Fibroblast of peridontal ligament (primary cell): ENCODE measurements around the gene DOK7.

Experiments used
- DNase-seq: peaks from one replicate; pipeline ENCODE4 v3.0.0-alpha.2; 2010; ENCODE audit errors: extremely low read depth

DOK7 gene

DNA sequence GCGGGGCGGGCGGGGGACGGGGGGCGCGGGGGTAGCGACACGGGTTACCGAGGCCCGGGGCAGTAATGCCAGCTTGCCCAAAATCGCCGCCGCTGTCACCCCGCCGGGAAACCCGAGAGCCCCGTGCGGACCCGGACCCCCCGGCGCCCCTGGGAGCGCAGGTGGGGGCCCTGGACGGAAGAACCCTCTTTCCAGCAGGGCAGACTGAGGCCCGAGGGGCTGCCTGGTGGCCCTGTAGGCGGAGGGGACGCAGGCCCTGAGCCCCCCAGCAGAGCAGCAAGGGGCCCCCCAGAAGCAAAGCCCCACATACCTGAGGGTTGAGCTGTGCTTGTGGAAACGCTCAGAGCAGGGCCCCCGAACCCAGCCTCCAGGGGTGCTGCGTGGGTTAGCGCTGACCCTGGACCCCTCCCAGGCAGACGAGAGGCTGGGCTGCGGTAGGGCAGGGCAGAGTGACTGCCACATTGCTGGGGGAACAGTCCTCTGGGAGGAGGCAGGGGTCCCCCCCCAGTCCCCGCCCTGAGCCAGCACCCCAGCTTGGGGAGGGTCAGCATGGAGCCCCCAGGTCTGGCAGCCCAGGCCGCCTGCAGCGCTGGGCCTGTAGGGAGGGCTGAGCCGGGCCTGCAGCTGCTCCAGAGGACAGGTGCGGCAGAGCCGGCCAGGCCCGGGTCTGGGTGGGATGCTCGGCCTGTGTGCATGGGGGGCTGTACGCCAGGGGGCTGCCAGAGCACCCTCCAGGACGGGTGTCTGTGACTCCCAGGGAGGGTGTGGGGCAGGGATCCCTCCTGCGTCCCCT lies 646 bp downstream of the DOK7 start:
- DNase-seq, result no peak

DNA sequence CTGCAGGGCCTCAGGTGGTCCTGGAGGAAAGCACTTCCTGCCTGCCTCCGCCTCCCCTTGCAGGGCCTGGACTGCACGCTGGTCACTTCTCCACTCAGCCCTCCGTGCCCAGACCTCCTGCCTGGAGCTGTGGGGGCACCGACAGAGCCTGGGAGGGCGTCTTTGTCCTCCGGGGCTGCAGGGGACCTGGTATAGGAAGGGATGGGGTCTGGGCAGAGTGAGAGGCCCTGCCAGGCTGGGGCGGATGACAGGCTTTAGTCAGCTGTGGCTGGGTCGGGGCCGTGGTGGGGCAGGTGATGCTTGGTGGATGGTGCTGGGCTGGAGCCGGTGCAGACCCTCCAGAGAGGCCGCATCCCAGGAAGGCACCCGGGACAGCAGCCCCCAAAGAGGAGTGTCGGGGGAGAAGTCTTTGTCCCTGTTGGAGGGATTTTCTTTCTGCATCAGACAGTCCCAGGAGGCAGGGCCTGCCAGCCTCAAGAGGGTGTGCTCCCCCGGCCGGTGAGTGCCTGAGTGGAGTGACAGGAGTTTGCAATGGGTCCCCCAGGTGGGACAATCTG lies 1.3 kb downstream of the DOK7 start:
- no peak for DNase-seq

DNA sequence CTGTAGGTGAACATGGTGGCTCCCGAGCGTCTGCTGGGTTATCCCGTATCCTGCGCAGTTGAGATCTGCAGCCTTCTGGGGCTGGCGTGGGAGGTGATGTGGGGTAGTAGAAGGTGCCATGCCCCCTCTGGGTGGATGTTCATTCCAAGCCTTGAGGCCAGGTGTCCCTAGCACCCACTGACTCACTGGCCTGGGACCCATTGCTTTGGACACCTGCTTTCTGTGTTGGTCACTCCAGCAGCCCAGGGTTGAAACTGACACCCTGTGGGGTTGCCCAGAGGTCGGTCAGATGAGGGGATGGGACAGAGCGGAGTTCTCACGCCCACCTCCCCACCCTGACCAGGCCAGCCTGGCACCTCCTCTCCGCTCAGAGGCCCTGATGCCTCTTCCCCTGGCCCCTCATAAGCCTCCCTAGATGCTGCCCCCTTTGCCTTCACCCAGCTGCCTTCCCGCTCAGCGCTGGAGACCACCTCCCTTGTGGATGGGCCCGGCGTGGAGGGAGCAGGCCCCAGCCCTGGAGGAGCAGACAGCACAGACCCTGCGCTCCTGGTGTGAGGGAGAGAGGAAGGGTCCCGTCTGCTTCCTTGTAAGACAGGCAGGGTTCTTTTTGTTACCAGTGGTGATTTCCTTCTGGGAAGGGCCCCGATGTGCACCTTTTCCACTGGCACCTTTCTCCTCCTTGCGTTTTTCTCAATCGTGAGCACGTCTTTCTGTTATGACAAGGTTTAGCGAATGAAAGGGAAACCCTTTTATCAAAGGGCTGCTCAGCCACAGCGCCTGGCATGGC lies 2.0 kb downstream of the DOK7 start:
- no peak for DNase-seq

DNA sequence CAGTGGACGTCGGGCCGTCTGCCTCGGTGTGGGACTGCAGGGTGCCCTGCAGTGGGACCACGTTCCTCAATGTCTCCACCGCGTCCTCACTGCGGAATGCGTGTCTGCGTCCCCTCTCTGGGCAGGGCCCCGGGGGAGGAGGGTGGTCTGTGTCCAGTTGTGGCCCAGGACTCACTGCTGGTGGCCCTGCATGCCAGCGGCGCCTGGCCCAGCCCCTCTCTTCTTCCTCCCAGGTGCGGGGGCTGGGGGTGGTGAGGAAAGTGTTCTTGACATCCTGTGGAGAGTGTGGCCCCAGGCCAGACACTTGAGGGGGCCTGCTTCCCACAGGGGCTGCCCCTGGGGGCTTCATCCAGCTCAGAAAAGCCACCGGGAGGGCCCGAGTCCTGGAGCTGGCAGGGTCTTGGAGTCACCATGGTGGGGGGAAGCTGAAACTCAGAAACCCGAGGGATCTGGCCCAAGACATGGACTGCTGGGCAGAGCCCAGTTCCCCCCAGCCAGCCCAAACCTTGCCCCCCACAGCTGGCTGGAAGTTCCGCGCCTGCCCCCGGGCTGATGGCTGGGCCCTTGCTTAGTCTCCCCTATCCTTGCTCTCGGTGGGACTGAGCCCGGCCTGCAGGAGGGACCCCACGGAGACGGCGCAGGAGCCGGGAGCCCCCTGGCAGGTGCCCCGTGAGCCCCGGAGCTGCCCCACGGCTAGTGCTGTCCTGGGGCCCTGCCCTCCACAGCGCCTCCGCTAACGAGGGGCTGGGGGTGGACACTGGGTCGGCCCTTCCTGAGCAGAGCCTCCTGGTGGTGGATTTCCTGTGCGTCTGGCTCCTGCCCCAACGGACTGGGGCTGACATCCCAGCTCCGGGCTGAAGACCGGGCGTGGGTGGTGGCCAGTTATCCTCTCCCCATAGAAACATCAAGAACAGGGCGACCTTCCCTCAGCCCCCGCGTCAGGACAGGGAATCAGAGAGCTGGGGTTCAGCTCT lies 2.9 kb downstream of the DOK7 start:
- no peak for DNase-seq

DNA sequence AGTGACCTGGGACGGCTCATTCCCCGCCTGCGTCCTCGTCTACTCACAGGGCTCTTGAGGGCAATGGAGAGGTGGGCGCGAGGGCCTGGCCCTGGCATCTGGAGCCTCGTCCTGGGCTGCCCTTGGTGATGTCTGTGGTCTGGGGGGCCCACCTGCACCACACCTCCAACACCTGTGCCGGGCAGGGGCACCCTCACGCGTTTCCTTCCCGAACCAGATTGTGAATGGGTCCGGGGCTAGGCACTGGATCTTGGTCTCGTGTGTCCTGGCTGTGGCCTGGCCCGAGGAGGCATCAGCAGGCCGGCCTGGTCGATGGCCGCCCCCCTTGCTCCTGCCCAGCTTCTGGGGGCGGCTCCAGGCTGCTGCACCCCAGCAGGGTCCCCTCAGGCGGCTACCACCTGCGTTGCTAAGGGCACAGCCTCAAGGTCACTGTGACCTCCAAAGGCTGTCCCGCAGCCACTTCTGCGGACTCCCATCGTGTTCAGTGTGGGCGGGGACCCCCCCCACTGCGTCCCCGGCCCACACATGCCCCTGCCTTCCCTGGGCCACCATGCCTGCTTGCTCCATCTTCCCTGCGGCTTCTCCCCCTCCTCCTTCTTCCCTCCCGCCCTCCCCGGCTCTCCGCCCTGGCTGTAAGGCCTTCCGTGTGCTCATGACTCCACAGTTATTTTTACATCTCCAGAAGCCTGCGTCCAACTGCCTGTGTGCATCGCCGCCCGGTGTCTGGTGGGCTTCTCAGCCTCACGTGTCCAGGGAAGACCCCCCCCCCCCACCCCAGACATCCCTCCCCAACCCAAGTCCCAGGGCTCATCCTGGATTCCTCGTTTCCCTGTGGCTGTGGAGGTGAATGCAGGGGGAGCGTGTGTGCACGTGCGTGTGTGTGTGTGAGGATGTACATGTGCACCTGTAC lies 3.8 kb downstream of the DOK7 start:
- DNase-seq, result no peak

DNA sequence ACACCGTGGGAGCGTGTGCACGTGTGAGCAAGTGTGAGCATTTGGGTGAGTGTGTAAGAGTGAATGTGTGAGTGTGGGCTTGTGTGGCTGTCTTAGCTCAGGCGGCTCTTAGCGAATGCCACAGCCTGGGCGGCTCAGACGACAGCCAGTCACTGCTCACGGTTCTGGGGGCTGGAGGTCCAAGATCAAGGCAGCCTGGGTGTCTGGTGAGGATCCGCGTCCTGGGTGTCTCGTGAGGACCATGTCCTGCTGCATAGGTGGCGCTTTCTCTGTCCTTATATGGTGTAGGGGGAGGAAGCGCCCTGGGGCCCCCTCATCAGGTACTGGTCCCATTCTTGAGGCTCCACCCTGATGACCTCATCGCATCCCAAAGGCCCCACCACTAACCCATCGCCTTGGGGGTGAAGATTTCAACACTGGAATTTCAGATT lies 4.5 kb downstream of the DOK7 start:
- no peak for DNase-seq

DNA sequence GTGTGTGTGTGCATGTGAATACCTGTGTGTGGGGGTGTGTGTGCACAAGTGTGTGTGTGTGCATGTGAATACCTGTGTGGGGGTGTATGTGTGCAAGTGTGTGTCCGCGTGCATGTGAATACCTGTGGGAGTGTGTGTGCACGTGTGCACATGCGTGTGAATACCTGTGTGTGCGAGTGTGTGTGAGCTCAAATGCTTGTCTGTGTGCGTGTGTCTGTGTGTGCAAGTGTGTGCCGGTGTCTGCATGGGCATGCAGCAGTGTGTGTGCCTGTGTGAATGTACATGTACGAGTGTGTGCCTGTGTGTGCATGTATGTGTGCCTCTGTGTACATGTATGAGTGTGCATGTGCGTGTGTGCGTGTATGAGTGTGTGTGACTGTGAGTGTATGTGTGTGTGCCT lies 5.0 kb downstream of the DOK7 start:
- DNase-seq, result no peak

DNA sequence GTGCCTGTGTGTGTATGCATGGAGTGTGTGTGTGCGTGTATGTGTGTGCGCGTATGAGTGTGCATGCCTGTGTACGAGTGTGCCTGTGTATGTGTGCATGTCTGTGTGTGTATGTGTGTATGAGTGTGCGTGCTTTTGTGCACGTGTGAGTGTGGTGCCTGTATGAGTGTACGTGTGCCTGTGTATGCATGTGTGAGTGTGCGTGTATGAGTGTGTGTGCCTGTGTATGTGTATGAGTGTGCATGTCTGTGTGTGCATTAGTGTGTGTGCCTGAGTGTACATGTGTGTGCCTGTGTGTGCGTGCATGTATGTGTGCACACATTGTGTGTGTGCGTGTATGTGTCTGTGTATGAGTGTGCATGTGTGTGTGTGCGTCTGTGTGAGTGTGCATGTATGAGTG lies 5.7 kb downstream of the DOK7 start:
- DNase-seq, result no peak

DNA sequence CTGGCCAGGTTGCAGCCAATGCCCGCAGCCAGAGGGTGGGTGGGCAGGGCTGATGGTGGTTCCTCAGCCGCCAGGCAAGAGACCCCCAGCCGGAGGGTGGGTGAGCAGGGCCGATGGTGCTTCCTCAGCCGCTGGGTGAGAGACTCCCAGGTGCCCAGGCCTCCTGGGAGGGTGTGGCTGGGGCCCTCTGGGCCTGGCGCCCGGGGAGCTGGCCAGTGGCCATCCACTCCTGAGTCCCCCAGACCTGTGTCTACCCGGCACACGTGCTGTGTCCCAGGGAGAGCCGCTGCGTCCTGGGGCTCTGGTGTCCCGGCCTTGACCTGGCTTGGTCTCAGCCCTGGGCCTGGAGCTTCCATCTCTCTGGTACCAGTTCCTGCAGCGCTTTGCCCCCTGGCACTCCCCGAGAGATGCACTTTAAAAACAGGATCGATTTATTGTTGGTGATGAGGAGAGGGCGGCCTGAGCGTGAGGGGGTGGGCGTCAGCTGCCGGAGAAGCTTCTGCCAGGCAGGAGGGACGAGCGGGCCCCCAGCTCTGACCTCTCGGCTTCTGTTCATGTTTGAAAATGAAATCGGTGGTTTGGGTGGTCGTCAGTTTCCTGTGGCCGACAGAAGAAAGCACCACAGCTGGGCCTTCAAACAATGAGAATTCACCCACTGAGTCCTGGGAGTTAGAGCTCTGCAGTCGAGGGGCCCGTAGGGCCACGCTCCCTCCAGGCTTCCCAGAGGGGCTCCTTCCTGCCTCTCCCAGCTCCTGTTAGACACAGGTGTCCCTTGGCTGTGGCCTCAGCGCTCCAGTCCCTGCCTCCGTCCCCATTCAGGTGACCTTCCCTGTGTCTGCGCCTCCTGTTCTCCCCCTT lies 6.5 kb downstream of the DOK7 start:
- DNase-seq, result no peak

DNA sequence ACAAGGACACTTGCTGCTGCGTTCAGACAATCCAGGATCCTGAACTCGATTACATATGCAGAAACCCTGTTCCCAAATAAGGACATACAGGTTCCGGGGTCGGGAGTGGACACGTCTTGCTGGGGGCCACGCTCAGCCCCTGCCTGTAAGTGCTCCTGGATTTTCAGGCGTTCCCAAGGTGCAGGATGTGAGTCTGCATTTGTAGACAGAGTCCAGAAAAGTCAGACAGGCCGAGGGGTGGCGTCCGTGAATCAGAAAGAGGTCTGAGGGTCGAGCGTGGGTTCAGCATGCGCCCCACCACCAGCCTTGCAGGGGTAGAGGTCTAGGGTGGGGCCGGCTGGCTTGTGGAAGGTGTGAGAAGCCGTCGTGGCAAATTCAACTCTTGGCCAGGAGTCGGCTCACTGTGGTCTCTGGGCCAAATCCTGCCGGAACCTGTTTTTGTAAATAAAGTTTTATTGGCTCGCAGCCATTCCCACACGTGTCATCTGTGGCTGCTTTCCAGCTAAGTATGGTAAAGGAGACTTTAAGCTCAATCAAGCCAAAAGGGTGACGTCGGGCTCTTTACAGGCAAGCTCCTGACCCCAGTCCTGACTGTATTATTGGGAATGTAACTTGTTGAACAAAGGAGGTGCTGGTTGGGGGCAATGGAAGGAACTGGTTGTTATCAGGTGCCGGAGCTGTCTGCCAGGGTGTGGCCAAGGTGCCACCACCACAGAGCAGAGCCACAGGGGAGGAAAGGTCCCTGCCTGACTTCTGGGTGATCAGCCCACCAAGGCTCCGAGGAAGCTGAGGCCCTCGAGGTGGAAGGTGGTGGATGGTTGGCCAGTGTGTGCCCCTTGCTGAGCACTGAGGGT lies 7.4 kb downstream of the DOK7 start:
- DNase-seq, result no peak

DNA sequence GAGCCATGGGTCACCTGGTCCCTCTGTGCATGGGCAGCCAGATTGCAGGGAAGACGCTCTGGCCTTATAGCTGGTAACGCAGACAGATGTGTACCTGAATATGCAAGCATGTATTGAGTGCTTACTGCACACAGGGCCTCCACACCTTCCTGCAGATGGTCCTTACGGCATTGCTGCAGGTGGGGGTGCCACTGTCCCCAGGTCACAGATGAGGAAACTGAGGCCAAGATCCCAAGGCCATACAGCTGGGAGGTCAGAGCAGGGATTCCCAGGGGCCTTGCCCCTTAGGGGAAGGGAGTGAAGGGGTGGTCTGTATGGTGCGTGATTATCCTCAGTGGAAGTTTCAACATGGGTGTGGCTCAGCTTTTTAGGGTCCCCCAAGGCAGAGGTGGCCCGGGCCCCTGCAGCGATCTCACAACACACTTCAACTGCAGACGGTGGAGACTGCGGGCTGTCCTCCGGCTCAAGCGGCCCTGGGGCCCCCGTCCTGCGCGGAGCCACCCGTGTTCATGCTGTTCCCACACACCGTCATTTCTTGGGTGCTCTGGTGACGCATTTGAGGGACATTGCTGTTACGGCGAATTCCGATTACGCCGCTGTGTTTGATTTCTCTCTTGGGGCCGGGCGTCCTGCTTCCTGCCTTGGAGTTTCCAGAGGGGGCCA lies 8.1 kb downstream of the DOK7 start:
- no peak for DNase-seq

DNA sequence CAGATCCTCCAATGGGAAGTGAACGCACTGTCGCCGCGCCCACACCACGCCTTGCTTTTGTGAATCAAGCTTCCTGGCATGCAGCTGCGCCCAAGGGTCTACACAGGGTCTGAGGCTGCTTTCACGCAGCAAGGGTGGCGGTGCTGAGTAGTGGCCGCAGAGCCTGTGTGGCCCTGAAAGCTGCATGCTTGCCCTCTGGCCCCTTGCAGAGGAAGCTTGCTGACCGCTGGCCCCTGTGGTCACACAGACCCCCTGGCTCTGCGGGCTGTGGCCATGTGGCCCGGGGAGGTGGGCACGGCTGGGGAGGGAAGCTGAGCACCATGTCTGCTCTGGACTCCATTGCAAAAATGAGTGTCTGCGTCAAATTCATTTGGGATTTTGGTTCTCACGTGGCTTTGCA lies 8.8 kb downstream of the DOK7 start:
- no peak for DNase-seq

DNA sequence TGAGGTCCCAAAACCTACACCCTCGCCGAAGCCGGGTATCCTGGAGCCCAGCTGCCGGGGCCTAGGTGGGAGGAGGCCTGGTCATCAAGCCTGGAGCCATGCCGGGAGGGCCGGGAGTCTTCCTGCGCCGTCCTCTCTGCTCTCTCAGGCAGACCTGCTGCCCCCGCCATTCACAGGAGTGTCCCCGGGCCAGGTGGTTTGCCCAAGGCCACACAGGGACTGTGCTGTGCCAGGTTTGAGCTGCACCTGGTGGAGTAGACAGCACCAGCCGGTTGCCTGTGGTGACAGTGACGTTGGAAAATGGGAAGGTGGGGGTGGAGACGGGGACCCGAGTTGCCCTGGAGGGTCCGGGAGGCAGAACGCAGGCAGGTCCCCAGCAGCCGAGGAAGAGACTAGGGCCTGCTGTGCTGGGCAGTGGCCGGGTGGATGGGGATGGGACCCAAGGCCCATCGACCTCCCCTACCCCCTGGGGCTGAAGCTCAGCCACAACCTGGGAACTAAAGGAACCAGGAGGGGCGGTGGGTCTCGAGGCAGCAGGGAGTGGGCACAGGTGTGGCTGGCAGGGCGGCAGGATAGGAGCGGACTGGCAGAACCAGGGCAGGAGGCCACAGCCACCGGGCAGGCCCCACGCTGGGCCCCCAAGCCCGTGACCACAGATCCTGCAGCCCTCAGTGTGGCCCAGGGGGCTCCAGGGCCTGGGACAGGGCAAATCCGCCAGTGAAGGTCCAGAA lies 9.5 kb downstream of the DOK7 start:
- DNase-seq, result no peak

DNA sequence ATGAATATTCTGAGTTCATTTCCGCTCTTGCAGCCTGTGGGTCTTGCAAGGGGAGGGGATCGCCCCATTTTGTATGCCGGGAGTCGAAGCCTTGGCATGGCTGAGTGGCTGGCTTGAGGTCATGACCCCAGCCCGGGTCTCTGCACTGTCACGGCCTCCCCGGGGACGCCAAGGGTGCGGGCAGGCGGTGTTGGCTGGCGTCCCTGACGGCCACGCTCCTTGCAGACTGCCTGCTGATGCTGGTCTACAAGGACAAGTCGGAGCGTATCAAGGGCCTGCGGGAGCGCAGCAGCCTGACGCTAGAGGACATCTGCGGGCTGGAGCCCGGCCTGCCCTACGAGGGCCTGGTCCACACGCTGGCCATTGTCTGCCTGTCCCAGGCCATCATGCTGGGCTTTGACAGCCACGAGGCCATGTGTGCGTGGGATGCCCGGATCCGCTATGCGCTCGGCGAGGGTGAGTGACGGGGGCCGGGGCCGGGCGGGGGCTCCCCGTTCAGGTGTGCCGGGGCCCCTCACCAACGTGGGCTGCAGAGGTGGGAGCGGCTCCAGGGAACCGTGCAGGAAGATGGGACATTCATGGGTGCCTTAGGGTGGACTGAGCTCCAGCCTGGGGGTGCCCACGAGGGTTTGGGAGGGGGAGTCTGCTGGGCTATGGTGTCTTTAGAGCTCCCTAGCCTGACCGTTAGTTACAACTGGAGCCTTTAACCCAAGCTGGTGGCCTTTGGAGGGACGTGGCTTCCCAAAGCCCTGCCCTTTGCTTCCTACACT lies 10.3 kb downstream of the DOK7 start:
- no peak for DNase-seq

DNA sequence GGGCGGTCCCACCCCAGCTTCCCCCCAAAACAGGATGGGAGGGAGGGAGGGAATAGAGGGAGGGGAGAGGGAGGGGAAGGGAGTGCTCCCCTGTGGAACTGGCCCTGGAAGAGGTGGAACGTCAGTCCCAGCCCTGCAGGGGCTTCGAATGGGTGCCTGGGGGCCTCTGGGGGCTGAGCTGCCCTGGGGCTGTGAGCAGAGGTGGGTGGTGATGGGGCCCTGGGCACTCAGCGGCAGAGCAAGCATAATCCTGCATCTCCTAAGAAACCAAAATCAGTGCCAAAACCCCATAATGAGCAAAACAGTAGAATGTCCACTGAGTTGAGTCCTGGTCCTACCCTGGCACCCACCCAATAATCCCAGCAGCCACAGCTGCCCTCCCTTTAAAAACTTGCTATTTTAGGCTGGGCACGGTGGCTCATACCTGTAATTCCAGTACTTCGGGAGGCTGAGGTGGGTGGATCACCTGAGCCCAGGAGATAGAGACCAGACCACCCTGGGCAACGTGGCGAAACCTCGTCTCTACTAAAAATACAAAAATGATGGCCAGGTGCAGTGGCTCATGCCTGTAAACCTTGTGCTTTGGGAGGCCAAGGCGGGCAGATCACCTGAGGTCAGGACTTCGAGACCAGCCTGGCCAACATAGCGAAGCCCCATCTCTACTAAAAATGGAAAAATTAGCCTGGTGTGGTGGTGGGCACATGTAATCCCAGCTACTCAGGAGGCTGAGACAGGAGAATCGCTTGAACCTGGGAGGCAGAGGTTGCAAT lies 11.1 kb downstream of the DOK7 start:
- no peak for DNase-seq
